HG03097 (cell line): ENCODE data around the gene SGSM1.

Source experiments
- ATAC-seq: cut with Tn5 transposase; IDR thresholded peaks from one replicate; pipeline ENCODE4 v1.9.1; 2021; ENCODE audit not compliant: unreplicated experiment, low FRiP score

Gene SGSM1

DNA sequence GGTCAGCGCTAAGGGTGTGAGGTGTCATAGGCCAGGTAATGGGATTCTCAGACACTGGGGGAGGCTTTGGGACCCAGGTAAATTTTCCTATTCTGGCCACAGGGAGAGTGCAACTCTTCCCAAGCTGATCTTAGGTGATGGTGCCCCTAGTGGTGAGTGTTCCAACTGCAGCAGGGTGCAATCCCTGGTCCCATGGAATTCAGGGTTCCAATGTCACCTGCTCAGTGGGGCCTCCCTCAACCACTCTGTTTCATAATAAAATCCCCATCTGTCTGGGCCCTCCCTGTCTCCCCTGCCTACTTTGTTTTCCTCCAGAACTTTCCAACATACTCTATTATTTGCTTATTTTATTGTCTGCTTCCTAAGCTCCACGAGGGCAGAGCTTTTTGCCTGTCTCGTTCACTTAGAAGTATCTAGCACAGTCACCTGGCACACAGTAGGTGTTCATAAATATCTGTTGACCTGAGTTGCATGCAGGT, 2.9 kb upstream of the SGSM1 start:
- no peak for ATAC-seq

GRCh38 chr22:24806663-24807001, 621 bp downstream of the SGSM1 start:
- no peak for ATAC-seq

DNA sequence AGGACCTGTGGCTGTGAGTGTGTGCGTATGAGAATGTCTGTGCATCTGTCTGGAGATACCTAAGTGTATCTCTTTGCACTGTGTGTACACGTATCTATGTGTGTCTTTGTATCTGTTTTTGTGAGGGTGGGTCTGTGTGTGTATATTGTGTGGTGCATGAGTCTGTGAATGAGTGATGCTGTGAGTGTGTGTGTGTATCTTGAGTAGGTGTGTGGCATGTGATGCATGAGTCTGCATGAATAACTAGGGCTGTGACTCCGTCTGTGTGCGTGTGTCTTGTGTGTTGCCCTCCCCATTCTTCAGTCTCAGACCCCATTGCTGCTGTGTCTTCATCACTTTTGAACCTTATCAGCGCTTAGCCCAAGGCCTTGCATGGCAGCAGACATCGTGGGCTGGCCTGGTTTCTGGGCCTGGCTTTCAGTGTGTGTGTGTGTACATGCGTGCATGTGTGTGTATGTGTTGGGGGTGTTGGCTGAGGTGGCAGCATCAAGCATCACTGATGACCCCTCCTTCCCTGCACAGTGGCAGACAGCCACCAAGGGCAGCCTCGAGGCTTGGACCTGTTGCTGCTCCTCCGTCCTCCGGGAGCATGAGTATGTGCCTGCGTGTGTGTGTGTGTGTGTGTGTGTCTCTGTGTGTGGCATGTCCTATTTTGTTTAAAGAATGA, 1.4 kb downstream of the SGSM1 start:
- no peak for ATAC-seq

- no peak for ATAC-seq
These were observed 3.3 kb downstream of the SGSM1 start for GRCh38 chr22:24809331-24809730.

GRCh38 chr22:24810043-24810749, 4.2 kb downstream of the SGSM1 start:
- ATAC-seq: no peak

DNA sequence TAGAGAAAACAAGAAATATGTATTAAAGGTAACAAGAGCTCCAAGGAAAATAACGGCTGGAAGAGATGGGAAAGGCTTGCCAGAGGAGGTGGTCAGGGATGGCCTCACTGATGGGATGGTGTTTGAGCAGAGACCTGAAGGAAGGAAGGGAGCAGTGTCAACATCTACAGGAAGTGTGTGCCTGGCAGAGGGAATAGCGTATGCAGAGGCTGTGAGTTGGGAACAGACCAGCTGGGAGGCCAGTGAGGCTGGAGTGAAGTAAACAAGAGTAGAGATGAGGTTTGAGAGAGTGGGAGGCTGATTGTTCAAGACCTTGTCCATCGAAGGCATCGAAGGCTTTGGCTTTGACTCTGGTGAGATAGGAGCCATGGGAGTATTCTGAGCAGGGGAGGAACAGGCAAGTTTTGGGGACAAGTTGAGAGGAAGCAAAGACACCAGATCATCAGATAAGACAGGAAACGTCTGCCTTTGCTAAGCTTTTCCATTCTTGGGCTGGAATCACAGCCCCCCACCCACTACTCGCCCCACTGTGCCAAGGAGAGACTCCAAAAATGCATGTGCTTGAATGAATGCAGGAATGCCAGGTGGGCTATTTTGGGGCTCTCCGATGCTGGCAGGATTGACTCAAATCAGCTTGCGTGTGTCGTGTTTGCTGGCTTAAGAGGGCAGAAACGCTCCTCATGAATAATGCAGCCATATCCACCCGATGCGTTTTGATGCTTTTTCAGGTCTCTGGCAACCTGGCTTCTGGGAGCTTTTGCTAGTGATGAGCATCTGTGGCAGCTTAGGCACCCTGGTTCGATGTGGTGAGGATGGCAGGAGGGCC, 7.2 kb downstream of the SGSM1 start:
- ATAC-seq: no peak

DNA sequence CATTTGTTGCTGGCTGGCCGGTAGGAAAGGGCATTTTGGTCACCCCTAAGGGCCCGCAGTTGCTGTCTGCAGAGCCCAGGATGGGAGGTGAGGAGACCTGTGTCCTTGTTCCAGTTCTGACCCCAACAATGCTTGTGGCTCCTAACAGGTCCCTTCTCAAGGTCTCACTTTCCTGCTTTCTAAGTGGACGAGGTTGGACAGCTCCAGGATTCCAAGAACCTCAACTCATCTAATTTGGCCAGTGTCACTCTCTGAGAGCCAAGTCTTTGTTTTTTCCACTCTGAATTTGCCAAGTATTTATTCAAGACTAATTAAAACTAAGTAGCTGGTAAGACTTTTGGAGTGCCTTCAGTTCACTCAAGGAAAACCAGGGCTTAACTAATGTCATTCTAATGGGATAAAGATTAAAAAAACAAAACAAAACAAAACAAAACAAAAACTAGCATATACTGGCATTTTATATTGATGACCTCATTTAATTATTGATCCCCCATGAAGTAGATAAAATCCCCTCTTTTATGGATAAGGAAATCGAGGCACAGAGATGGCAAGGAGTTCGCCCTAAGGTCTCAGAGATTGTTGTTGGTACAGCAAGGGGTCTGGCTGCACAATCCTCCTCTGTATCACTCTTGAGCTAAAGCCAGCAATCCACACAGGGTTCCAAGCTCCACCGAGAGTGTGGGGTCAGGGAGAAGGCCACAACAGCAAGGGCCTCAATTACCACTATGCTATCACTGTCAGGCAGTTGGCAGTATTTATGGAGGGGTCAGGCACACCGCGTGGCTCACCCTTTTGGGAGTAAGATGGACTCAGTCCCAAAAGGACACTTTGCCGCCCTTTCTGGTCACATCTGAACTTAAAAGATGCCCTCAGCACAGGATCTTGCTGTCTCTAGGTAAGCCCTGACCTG, 8.1 kb downstream of the SGSM1 start:
- ATAC-seq: no peak

DNA sequence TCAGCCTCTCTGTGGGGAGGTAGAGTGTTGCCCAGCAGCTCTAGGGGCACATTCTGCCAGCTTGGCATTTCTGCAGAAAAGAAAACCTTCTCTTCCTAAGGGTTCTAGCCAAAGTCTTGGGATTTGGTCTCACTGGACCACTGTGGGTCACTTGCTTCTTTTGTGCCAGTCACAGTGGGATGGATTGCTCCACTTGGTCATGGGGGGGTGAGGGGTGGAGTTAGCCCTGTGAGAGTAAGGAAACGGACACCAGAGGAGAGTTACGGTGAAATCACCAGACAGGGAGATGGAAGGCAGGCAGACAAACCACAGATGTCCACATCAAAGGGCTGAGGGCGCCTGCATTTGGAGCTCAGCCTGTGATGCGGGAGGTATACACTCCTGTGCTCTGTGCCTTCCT, 10.8 kb downstream of the SGSM1 start:
- ATAC-seq: no peak

GRCh38 chr22:24819487-24819886, 13.5 kb downstream of the SGSM1 start:
- no peak for ATAC-seq

- no peak for ATAC-seq
These were observed 14.0 kb downstream of the SGSM1 start for GRCh38 chr22:24819911-24820461.

DNA sequence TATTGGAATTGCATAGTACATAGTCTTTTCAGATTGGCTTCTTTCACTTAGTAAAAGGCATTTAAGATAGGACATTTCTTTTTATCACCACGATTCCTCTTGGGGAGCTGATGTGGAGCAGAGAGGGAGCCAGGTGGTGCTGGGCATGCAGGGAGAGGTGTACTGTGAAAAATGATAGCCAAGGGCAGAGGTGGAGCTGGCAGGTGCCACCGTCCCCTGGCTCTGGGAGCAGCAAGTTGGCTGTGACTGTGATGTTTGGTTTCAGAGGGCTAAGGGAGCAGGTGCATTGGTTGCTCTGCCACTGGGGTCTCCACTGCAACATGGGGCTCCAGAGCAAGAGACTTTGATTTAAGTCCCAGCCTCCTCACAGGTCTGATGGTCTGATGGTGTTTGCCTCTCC, 16.5 kb downstream of the SGSM1 start:
- ATAC-seq: no peak

GRCh38 chr22:24823787-24824186, 17.8 kb downstream of the SGSM1 start:
- no peak for ATAC-seq

- ATAC-seq: no peak
These were observed 18.2 kb downstream of the SGSM1 start for GRCh38 chr22:24824250-24824649.

DNA sequence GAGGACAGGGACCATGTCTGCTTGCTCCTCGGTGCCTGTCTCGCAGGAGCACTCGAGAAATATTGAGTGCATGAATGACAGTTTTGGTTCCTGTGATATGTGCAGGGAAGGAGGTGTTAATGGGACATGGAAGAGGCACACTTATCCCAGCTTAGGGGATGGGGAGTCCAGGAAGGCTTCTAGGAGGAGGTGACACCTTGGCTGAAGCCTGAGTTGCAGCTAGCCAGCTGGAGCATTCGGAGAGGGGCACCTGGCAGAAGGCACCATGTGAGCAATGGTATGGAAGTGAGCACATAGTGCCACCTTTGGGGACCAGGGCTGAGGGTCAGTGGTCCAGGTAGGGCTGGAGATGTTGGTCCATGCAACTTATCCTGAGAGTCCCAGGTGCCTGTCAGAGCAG, 18.9 kb downstream of the SGSM1 start:
- no peak for ATAC-seq

- ATAC-seq: no peak
These were observed 20.8 kb downstream of the SGSM1 start for GRCh38 chr22:24826710-24827285.

DNA sequence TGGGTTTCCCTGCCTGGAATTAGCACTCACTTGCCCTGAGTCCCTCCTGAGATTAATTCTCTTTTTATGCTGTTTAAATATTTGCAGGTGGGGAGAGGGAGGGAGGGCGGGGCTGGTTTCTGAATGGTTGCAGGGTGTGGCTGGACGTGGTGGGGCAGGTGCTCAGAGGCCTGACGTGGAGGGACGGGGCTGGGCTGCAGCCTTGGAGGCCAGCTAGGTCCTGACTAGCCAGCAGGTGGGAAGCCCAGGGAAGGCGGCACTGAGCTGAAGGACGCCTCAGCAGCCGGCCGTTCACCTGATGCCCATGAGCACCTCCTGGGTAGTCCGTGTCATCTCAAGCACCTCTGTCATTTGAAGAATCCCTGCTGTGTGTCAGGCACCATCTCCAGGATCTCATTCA, 21.3 kb downstream of the SGSM1 start:
- ATAC-seq: no peak

- ATAC-seq: no peak
These were observed 24.4 kb downstream of the SGSM1 start for GRCh38 chr22:24830205-24830979.

- no peak for ATAC-seq
These were observed 25.7 kb downstream of the SGSM1 start for GRCh38 chr22:24831687-24832086.

DNA sequence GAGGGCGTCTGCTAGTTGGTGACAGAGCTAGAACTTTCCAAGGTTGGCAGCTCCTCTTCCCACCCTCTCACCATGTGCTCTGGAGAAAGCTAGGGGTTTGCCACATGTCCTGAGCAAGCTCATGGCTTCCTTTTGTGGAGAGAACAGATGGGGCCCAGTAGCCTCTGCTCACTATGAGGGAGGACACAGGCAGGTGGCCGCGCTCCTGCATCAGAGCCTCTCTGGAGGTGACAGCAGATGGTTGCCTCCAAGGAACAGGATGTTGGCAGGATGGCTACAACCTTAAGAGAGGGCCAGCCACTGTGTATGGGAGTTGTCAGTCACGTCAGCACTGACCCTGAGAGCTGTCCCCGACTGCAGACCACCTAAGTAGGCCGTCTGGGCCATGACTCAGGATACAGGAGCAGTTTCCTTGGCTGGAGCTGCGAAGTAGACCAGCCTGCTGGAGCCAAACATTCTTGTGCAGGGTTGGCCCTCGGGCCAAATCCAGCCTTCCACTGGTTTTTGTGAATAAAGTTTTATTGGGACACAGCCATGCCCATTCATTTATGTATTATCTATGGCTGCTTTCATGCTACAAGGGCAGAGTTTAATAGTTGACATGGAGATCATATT, 28.0 kb downstream of the SGSM1 start:
- ATAC-seq: no peak
